Activated T-cell treated with anti-CD3 and anti-CD28 coated beads for 1 hour (primary cell): ENCODE results near the gene MYO3A.

Source experiments
- DNase-seq: peaks from one replicate; pipeline ENCODE4 v3.0.0-alpha.2; 2020; ENCODE audit warnings: low read depth

MYO3A gene

GRCh38 chr10:25933653-25934608, at the start of gene MYO3A:
TSS of gene MYO3A (plus strand) at chr10:25934229. CDS start at chr10:25952111, 17,882 bp downstream.
- DNase-seq: no peak

- no peak for DNase-seq
Observed at GRCh38 chr10:25888627-25889026, 45.4 kb upstream of the MYO3A start.

- DNase-seq: no peak
Observed at GRCh38 chr10:25890995-25891394, 43.0 kb upstream of the MYO3A start.

- DNase-seq: no peak
Observed at GRCh38 chr10:25895856-25896255, 38.2 kb upstream of the MYO3A start.

GRCh38 chr10:25896421-25896820, 37.6 kb upstream of the MYO3A start:
- no peak for DNase-seq

GRCh38 chr10:25899304-25899703, 34.7 kb upstream of the MYO3A start:
- DNase-seq: no peak

GRCh38 chr10:25901199-25901598, 32.8 kb upstream of the MYO3A start:
- DNase-seq: no peak

- no peak for DNase-seq
Observed at GRCh38 chr10:25902002-25902401, 32.0 kb upstream of the MYO3A start.

GRCh38 chr10:25907261-25907660, 26.8 kb upstream of the MYO3A start:
- DNase-seq: no peak

- DNase-seq: no peak
Observed at GRCh38 chr10:25912866-25913265, 21.2 kb upstream of the MYO3A start.

- DNase-seq: no peak
Observed at GRCh38 chr10:25914776-25915175, 19.3 kb upstream of the MYO3A start.

- DNase-seq: no peak
Observed at GRCh38 chr10:25934621-25935139, 651 bp downstream of the MYO3A start.

- no peak for DNase-seq
Observed at GRCh38 chr10:25938405-25938804, 4.4 kb downstream of the MYO3A start.

- DNase-seq: no peak
Observed at GRCh38 chr10:25944771-25945170, 10.7 kb downstream of the MYO3A start.

- no peak for DNase-seq
Observed at GRCh38 chr10:25952857-25953256, 18.8 kb downstream of the MYO3A start.

- no peak for DNase-seq
Observed at GRCh38 chr10:25954851-25955250, 20.8 kb downstream of the MYO3A start.

GRCh38 chr10:25959540-25960232, 25.7 kb downstream of the MYO3A start:
- DNase-seq: no peak

GRCh38 chr10:25965584-25965983, 31.6 kb downstream of the MYO3A start:
- DNase-seq: no peak

GRCh38 chr10:25966844-25967243, 32.8 kb downstream of the MYO3A start:
- no peak for DNase-seq

- DNase-seq: no peak
Observed at GRCh38 chr10:25972631-25973030, 38.6 kb downstream of the MYO3A start.

GRCh38 chr10:25974897-25975459, 40.9 kb downstream of the MYO3A start:
- no peak for DNase-seq

GRCh38 chr10:25978771-25979170, 44.7 kb downstream of the MYO3A start:
- no peak for DNase-seq

- no peak for DNase-seq
Observed at GRCh38 chr10:25982107-25982506, 48.1 kb downstream of the MYO3A start.
